ENCODE results near the gene TTI1.
A peak's percentile ranks its signal among the peaks of the same experiment; 100 is the strongest.
"Not testable (repeated sequence)": the region's sequence is repeated elsewhere in the genome, so short reads cannot be mapped to it uniquely, and the experiment has no call there.

Gene TTI1

GRCh38 chr20:38052870-38053269 lies 19.6 kb upstream of the TTI1 start:
- no peak for DNase-seq

GRCh38 chr20:38050686-38051085 lies 17.4 kb upstream of the TTI1 start:
- peak; percentile 34 for DNase-seq

GRCh38 chr20:38049800-38050199 lies 16.5 kb upstream of the TTI1 start:
- peak; percentile 79 for DNase-seq

DNA sequence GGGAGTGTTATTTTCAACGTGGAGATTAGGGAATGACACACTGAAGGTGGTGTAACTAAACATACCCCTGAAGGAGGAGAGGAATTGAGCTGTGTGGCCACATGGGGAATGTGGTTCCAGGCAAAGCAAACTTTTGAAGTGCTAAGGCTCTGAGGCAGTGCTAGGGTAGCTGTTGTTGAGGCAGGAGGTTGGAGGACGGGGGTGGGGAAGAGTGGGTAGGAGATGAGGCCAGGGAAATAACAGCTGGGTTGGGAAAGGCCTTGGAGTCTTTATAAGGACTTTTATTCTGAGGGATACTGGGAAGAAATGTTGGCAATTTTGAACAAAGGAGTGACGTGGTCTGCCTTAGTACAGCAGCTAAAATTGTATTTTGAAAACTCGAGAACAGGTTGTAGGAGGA lies 13.3 kb upstream of the TTI1 start:
- no peak for DNase-seq

GRCh38 chr20:38044685-38045084 lies 11.4 kb upstream of the TTI1 start:
- DNase-seq = no peak

GRCh38 chr20:38043512-38044300 lies 10.4 kb upstream of the TTI1 start:
- DNase-seq = peak; percentile 66

DNA sequence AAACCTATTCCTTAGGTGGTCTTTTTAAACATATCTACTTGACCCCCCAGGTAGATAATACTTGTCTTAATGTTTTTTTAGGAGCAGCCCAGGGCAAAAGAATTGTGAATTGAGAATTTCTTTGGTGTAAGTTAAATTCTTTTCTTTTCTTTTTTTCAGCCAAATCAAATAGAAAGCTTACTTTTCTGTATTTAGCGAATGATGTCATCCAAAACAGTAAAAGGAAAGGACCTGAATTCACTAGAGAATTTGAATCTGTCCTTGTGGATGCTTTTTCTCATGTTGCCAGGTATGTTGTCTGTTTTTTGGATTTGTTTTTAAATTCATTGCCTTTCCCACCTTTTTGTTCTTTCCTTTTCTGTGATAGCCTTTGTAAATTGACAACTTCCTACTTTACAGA lies 7.0 kb upstream of the TTI1 start:
- no peak for DNase-seq

GRCh38 chr20:38036366-38036765 lies 3.1 kb upstream of the TTI1 start:
- DNase-seq = no peak

GRCh38 chr20:38034961-38035360 lies 1.7 kb upstream of the TTI1 start:
- DNase-seq = no peak

- DNase-seq = no peak
These were observed 923 bp upstream of the TTI1 start for GRCh38 chr20:38034108-38034649.

GRCh38 chr20:38032585-38033329 lies 499 bp downstream of the TTI1 start:
- DNase-seq = no peak

DNA sequence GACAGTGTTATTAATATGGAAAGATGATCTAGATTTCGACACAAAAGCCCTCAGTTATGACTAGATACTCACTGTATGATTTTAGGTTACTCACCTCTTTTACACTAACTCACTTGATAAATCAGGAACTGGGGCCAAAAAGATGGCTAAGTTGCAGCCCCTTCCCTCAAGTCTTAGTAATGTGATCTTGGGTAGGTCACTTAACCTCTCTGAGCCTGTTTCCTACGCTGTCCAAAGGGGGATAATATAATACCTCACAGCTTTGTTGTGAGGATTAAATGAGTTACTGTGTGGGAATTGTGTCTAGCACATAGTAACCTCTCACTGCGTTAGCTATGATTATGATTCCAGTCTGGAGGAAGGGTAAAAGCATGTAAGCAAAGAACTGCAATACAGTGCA lies 1.3 kb downstream of the TTI1 start:
- DNase-seq = no peak

DNA sequence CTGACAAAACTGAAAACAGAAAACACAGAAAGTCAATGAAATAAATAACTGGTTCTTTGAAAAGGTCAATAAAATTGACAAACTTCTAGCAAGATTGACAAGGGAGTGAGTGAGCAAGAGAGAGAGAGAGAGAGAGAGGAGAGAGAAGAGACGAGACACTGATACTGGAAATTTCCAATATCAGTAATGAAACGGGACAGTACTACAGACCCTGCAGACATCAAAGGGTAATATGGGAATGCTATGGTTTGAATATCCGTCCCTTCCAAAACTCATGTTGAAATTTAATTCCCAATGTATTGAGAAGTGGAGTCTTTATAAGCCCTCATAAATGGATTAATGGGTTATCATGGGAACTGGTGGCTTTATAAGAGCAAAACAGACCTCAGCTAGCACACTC lies 3.8 kb downstream of the TTI1 start:
- DNase-seq = no peak

GRCh38 chr20:38024496-38024895 lies 8.8 kb downstream of the TTI1 start:
- DNase-seq = no peak

DNA sequence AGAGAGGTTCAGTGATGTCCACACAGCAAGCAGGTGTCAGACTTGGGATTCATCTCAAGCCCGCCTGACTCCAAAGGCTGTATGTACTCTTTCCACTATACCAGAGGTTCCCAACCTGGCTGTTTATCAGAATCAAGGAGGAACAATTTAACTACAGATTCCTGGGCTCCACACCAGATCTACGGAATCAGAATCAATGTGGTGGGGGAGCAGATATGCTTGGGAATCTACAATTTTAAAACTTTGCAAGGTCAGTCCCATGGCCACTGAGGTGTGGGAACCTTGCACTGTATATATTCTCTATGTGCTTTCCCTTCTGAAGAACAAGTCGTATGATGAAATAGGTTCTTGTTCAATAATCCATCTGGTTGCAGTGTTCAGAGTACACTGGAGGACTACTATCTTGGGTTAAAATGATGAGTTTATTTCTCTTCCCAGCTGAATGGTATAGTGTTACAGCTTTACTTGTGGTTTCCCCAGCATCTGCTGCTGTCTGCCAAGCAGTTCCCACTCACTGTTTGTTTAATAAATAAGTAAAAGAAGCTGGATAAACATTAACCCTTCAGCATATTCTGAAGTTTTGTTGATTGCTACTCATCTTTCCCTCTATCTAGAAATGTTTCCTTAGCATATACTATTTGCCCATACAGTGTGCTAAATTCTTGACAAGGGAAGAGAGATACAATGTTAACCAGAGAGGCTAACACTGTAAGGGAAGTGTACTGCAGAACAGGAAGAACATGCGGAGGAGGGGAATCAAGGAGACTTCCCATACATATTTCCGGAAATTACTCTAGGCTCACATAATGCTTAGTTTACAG lies 9.9 kb downstream of the TTI1 start:
- DNase-seq = no peak

GRCh38 chr20:38021087-38021772 lies 12.0 kb downstream of the TTI1 start:
- no peak for DNase-seq

DNA sequence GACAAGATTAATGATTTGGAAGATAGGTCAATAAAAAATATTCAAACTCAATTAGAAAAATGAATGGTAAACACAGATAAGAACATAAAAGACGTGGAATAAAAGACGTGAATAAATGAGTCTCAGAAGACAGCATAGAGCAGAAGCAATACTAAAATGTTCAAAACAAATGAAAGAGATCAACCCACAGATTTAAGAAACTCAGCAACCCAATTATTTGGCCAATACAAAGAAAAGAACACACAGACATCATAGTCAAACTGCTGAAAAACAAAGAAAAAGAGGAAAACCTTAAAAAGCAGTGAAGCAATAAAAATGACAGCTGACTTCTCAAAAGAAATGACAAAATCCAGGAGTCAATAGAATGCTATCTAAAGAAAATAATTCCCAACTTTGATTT lies 14.9 kb downstream of the TTI1 start:
- no peak for DNase-seq

DNA sequence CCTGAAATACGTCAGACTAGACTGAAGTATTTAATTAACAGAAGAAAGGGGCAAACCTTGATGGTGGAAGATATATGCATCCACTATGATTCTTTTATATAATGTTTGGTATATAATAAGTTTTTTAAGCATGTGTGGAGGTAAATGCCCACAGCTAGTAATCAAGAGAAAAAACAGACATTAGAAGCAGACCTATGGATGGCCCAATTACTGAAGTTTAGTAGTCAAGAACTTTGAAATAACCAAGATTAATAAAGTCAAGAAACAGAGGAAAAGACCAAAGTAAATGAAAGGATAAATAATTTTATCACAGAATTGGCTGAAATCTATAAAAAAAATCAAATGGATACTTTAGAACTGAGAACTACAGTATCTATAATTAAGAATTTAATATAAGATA lies 15.3 kb downstream of the TTI1 start:
- DNase-seq = no peak

- no peak for DNase-seq
These were observed 19.4 kb downstream of the TTI1 start for GRCh38 chr20:38013887-38014286.

DNA sequence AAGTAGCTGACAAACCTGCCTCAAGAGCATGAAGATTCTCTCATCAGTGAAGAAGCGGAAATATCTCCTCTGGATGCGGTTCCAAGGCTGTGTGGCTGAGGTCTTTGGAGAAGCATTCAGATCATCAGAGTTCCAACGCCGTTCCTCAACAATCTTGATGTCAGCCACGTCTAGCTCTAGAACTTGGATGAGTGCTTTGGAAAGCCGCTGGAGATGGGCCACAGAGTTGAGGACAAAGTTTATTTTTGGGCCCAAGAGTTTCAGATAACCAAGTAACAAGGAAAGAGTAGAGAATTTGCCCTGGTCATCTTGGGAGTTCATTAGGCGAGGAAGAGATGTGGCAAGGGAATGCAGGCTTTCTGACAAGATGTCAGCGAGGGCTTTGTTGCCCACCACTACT lies 20.9 kb downstream of the TTI1 start:
- DNase-seq = no peak

GRCh38 chr20:38011696-38012095 lies 21.6 kb downstream of the TTI1 start:
- no peak for DNase-seq

- DNase-seq = not testable (repeated sequence)
These were observed 23.8 kb downstream of the TTI1 start for GRCh38 chr20:38009416-38009815.

All from NCI-H226 (cell line).